ENCODE results near the gene SBF2.

DNA sequence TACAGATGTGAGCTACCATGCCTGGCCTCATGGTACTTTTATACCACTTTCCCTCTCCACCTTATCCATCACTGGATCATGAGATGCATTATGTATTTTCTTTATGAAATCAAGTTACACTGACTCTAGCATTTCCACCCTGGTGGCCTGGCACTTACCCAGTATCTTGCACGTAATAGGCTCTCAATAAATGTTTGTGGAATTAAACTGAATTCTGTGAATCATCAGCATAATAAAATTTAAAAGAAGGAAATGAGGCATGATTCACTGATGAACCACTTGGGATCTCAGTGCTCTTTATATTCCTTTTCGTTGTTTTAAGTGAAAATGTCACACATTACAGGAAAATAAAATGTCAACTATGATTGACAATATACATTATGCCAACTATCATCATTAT lies 35.9 kb upstream of the SBF2 start:
- TF ChIP-seq, protein P1, sequence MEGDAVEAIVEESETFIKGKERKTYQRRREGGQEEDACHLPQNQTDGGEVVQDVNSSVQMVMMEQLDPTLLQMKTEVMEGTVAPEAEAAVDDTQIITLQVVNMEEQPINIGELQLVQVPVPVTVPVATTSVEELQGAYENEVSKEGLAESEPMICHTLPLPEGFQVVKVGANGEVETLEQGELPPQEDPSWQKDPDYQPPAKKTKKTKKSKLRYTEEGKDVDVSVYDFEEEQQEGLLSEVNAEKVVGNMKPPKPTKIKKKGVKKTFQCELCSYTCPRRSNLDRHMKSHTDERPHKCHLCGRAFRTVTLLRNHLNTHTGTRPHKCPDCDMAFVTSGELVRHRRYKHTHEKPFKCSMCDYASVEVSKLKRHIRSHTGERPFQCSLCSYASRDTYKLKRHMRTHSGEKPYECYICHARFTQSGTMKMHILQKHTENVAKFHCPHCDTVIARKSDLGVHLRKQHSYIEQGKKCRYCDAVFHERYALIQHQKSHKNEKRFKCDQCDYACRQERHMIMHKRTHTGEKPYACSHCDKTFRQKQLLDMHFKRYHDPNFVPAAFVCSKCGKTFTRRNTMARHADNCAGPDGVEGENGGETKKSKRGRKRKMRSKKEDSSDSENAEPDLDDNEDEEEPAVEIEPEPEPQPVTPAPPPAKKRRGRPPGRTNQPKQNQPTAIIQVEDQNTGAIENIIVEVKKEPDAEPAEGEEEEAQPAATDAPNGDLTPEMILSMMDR (conservative IDR thresholded peaks at IDR 0.05; ENCODE audit: low read depth, low read length) = no peak
- TF ChIP-seq EZH2 (IDR thresholded peaks at IDR 0.05; ENCODE audit: low read length, unreplicated experiment) (no peak), EZH2phosphoT487 (IDR thresholded peaks at IDR 0.05; ENCODE audit: borderline replicate concordance, low read length) (no peak)
